ENCODE measurements around the gene SDF4.
A peak's percentile ranks its signal among the peaks of the same experiment; 100 is the strongest.

DNA sequence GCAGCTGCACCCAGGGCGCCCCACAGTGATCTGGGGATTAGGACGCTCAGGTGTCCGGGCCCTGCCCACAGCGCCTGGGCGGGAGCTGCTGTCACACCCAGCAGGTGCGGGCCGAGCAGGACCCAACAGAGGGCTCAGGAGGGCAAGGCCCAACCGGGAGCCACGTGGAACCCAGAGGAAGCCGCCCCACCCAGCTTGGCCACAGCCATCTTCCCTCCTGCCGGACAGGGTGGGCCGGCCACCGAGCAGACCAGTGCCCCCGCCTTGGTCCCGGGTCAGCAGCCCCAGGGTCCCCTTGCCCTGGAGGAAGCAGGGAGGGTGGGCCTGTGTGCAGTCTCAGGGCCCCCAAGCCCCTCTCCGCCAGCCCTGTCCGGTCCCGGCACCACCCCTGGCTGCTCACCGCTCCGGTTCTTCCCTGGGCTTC, 64.4 kb downstream of the SDF4 start:
- TF ChIP-seq POLR2A (IDR thresholded peaks at IDR 0.05) (peak in 1 of 2 donors; percentile 24), POLR2AphosphoS5 (IDR thresholded peaks at IDR 0.05) (no peak), EP300 (IDR thresholded peaks at IDR 0.05) (no peak)
- TF ChIP-seq, protein P1, sequence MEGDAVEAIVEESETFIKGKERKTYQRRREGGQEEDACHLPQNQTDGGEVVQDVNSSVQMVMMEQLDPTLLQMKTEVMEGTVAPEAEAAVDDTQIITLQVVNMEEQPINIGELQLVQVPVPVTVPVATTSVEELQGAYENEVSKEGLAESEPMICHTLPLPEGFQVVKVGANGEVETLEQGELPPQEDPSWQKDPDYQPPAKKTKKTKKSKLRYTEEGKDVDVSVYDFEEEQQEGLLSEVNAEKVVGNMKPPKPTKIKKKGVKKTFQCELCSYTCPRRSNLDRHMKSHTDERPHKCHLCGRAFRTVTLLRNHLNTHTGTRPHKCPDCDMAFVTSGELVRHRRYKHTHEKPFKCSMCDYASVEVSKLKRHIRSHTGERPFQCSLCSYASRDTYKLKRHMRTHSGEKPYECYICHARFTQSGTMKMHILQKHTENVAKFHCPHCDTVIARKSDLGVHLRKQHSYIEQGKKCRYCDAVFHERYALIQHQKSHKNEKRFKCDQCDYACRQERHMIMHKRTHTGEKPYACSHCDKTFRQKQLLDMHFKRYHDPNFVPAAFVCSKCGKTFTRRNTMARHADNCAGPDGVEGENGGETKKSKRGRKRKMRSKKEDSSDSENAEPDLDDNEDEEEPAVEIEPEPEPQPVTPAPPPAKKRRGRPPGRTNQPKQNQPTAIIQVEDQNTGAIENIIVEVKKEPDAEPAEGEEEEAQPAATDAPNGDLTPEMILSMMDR (IDR thresholded peaks at IDR 0.05), result no peak

All from sigmoid colon (tissue), 4 donors.